HepG2 (cell line): ENCODE results near the gene CTNNBL1. TPM values are rescaled to one million over a fixed set of nuclear protein-coding genes. Genes with fewer than 3 reads are reported as not detected.

Source experiments
- BCL3 ChIP-seq: sonication (generic); formaldehyde crosslinking; IDR thresholded peaks from 2 replicates; pipeline ENCODE4 v1.5.1; 2020; ENCODE audit warnings: mild to moderate bottlenecking, missing genetic modification reagents, moderate library complexity
- CEBPZ ChIP-seq: IDR thresholded peaks from 2 replicates; pipeline ENCODE4 v1.6.1; 2012; ENCODE audit warnings: low read length, improper control_type of control experiment
- E2F5 ChIP-seq: sonication (generic); formaldehyde crosslinking; conservative IDR thresholded peaks from 2 replicates; pipeline ENCODE4 v1.4.0; 2020; ENCODE audit warnings: missing genetic modification reagents
- HIVEP1 ChIP-seq: sonication (generic); formaldehyde crosslinking; IDR thresholded peaks from 2 replicates; pipeline ENCODE4 v1.4.0; 2020; ENCODE audit warnings: mild to moderate bottlenecking, missing genetic modification reagents
- HNRNPL ChIP-seq: fragments of 200-400 bp; formaldehyde crosslinking; IDR thresholded peaks from 2 replicates; pipeline ENCODE4 v1.6.1; 2017; ENCODE audit warnings: mild to moderate bottlenecking, low read depth, low read length
- KLF6 ChIP-seq: IDR thresholded peaks from 2 replicates; pipeline ENCODE4 v1.8.0; 2016; ENCODE audit warnings: missing biosample characterization, missing genetic modification reagents
- MIXL1 ChIP-seq: IDR thresholded peaks from 2 replicates; pipeline ENCODE4 v1.6.1; 2016
- RARG ChIP-seq: sonication (generic); formaldehyde crosslinking; IDR thresholded peaks from 2 replicates; pipeline ENCODE4 v1.4.0; 2020; ENCODE audit warnings: low read depth, mild to moderate bottlenecking, missing genetic modification reagents
- SALL1 ChIP-seq: sonication (generic); formaldehyde crosslinking; IDR thresholded peaks from 2 replicates; pipeline ENCODE4 v1.8.0; 2022; ENCODE audit warnings: mild to moderate bottlenecking, missing genetic modification reagents
- ZBTB25 ChIP-seq: IDR thresholded peaks from 2 replicates; pipeline ENCODE4 v1.6.1; 2018; ENCODE audit warnings: missing genetic modification reagents
- ZNF331 ChIP-seq: sonication (generic); formaldehyde crosslinking; IDR thresholded peaks from 2 replicates; pipeline ENCODE4 v1.4.0; 2020; ENCODE audit warnings: missing genetic modification reagents
- ZNF574 ChIP-seq: sonication (generic); formaldehyde crosslinking; IDR thresholded peaks from 2 replicates; pipeline ENCODE4 v1.4.0; 2020; ENCODE audit warnings: missing genetic modification reagents
- ZNF691 ChIP-seq: sonication (generic); formaldehyde crosslinking; IDR thresholded peaks from 2 replicates; pipeline ENCODE4 v1.4.0; 2020; ENCODE audit warnings: missing genetic modification reagents, low read depth, mild to moderate bottlenecking, borderline replicate concordance
- polyA plus RNA-seq, 8 experiments: library from polyadenylated mRNA; depleted of rRNA in 3 of 8; stranded (reverse) in 7 of 8; unstranded in 1 of 8; fragments of >200 nt; fragmentation: Illumina TruSeq in 4 of 8; extraction: Trizol in 4 of 8; gene quantifications; 2 replicates each; pipeline versions ENCODE4 v1.2.1 to v1.2.3, GENCODE V29; 2011 to 2016; ENCODE audit warnings: low read depth in 4 of 8, missing spikeins in 1 of 8, mixed read lengths in 1 of 8; ENCODE audit not compliant: insufficient read depth in 1 of 8
- total RNA-seq, 5 experiments: library from RNA; depleted of rRNA; stranded (reverse); fragments of >200 nt; fragmentation: Illumina TruSeq; extraction: Trizol; gene quantifications; 2 replicates each; pipeline ENCODE4 v1.2.3, GENCODE V29; 2016; ENCODE audit warnings: low read depth in 1 of 5

The CTNNBL1 gene
- total and polyA plus RNA-seq, 2 of the 13 experiments (the other 11 are each of a cell fraction or from before 2014, with no cell fraction given) = 49.3 to 94.6 TPM

- TF ChIP-seq ZNF574 (CRISPR knock-in tag) = peak; percentile 96
- TF ChIP-seq MIXL1 (CRISPR knock-in tag) = peak; percentile 71; the same call in 1 of the 2 replicates
- TF ChIP-seq HIVEP1 = peak; percentile 92
- peak; percentile 91 for TF ChIP-seq ZNF331 (CRISPR knock-in tag)
- peak; percentile 51; the same call in 1 of the 2 replicates for TF ChIP-seq ZBTB25 (CRISPR knock-in tag)
- TF ChIP-seq BCL3 (CRISPR knock-in tag) = peak; percentile 76
- peak; percentile 85 for TF ChIP-seq E2F5 (CRISPR knock-in tag)
- peak; percentile 96 for TF ChIP-seq KLF6 (CRISPR knock-in tag)
- peak; percentile 94 for TF ChIP-seq ZNF691
- no peak for TF ChIP-seq CEBPZ
- no peak for TF ChIP-seq HNRNPL
- TF ChIP-seq RARG (CRISPR knock-in tag) = 0 out of 2 replicates have a peak, but pooled peaks have one; percentile 12
- peak; percentile 89 for TF ChIP-seq SALL1
Observed at GRCh38 chr20:37693635-37694626, at the start of gene CTNNBL1 (continued).
